Ramos (cell line): Measurements from ENCODE around the gene TJP1.
"Not testable (repeated sequence)": the region's sequence is repeated elsewhere in the genome, so short reads cannot be mapped to it uniquely, and the experiment has no call there.

Experiments used
- in situ Hi-C: fragments of 300-500 bp; cut with MboI; formaldehyde crosslinking; loops from one replicate; pipeline ENCODE4 v1.14.3; 2022; ENCODE audit warnings: low sequenced_read_pairs; ENCODE audit not compliant: unreplicated experiment

TJP1 gene

GRCh38 chr15:29672923-29673809 is 149.1 kb downstream of the TJP1 start:
- in situ Hi-C loops, result no loop called here

GRCh38 chr15:29672446-29672845 is 149.8 kb downstream of the TJP1 start:
- in situ Hi-C loops, result no loop called here

GRCh38 chr15:29672046-29672445 is 150.2 kb downstream of the TJP1 start:
- in situ Hi-C loops, result not testable (repeated sequence)

- in situ Hi-C loops, result no loop called here
These were observed 151.0 kb downstream of the TJP1 start for GRCh38 chr15:29670998-29671981.

GRCh38 chr15:29670266-29670665 is 152.0 kb downstream of the TJP1 start:
- in situ Hi-C loops, result no loop called here

GRCh38 chr15:29669823-29670222 is 152.4 kb downstream of the TJP1 start:
- in situ Hi-C loops, result no loop called here

- in situ Hi-C loops, result no loop called here
These were observed 154.1 kb downstream of the TJP1 start for GRCh38 chr15:29668120-29668602.

- in situ Hi-C loops, result no loop called here
These were observed 156.0 kb downstream of the TJP1 start for GRCh38 chr15:29666241-29666640.

GRCh38 chr15:29665444-29666003 is 156.7 kb downstream of the TJP1 start:
- in situ Hi-C loops, result no loop called here

GRCh38 chr15:29664406-29664805 is 157.9 kb downstream of the TJP1 start:
- in situ Hi-C loops, result no loop called here

GRCh38 chr15:29657476-29657817 is 164.8 kb downstream of the TJP1 start:
- in situ Hi-C loops, result not testable (repeated sequence)

- in situ Hi-C loops, result no loop called here
These were observed 165.4 kb downstream of the TJP1 start for GRCh38 chr15:29656636-29657475.

- in situ Hi-C loops, result no loop called here
These were observed 169.7 kb downstream of the TJP1 start for GRCh38 chr15:29652595-29652994.

GRCh38 chr15:29651476-29652233 is 170.6 kb downstream of the TJP1 start:
- in situ Hi-C loops, result no loop called here
